GM18519 (cell line): Measurements from ENCODE around the gene AGAP3.

Source experiments
- ATAC-seq: cut with Tn5 transposase; IDR thresholded peaks from one replicate; pipeline ENCODE4 v1.9.1; 2021; ENCODE audit warnings: mild to moderate bottlenecking, moderate library complexity; ENCODE audit not compliant: unreplicated experiment, low FRiP score

Gene AGAP3

GRCh38 chr7:151122796-151123157, 36.5 kb downstream of the AGAP3 start:
- no peak for ATAC-seq

- ATAC-seq = no peak
Measured at GRCh38 chr7:151123158-151123821, 37.0 kb downstream of the AGAP3 start.

DNA sequence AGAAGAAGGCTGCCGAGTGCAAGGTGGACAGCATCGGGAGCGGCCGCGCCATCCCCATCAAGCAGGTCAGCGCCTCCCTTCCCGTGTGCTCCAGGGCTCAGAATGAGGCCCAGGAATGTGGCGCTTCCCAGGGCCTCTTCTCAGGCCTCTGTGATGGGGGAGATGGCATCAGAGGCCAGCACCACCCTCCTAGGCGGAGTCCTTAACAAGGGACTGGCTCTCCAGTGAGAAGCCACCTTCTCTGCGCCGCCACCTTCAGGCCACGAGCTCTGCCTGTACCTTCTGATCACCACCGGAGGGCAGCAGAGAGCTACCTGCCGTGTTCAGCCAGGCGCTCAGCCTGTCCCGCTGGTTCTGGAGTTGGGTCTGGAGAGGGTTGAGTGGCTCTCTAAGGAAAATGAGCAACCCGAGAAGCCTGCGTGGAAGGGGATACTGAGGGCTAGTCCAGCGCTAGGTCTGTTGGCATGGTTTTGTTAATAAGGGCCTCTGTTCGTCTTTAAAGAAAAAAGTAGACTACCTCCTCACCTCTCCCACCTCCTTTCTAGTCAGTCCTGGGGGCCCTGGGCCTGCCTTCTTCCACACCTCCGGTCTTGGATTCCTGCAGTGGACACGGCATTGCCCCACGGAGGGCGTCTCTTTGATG, 37.7 kb downstream of the AGAP3 start:
- ATAC-seq = peak; percentile 69

DNA sequence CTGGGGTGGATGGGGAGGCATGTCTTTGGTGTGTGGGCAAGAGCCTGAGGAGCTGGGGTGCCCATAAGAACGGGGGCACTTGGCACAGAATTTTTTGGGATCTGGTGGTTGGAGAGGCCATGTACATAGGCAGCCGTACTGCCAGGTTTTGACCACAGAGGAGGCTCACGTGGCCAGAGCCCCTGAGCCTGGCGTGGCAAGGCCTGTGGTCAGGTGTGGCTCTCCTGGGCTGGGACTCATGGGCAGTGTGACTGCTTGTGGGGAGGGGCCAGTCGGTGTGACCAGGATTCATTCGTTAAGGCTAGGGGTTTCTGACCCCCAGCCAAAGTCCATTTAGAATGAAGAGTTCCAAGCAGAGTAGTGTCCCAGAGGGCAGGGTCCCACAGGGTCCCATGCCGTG, 38.2 kb downstream of the AGAP3 start:
- ATAC-seq = no peak

DNA sequence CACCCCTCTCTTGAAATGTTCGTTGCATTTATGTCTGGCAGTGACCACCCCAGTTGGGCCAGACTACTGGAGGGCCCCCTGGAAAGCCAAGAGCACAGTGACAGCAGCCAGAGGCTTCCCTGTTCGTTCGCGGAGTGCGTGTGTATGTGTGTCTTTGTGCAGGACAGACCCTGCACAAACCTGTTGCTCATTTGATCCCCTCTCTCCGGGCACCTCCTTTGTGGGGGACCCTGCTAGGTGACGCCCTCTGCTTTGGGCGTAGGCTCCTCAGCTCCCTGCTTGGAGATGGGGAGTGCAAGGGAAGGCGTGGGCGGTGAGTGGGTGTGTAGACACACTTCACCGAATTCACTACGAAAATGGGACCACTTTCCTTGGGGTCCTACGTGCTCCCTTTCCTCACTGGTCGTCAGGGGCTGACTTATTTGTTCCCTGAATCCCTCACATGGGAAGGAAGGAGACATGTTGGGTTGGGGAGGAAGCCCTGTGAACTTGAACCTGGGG, 38.7 kb downstream of the AGAP3 start:
- no peak for ATAC-seq

- ATAC-seq = no peak
Measured at GRCh38 chr7:151125470-151125845, 39.2 kb downstream of the AGAP3 start.

GRCh38 chr7:151125846-151126481, 39.7 kb downstream of the AGAP3 start:
- ATAC-seq = no peak

DNA sequence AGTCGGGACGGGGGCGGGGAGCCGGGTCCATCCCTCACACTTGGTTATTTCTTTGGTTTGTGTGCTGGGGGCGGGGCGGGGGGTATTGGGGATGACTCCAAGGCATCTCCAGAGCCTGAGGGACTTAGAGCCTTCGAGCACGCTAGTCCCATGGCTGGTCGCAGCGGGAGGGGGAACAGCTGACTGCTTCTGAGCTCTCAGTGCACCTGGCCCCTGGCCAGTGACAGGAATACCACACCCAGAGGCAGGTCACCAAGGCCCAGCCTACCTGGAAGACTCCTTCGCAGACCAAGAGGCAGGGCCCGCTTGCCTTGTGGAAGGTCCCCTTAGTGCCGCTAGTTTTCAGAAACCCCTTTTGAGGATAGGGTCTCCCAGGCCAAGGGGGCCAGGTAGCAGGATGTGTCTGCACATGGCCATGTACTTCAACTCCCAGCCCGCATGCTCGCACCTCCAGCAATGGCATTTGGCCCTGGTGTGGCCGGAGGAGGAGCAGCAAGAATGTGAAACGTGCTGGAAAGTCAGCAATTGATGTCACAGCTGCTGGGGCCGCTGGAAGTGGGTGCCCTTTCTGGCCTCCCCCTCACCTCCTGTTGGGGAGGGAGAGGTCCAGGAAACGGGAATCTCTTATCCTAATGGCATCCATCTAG, 40.3 kb downstream of the AGAP3 start:
- ATAC-seq = no peak

GRCh38 chr7:151128144-151128543, 41.9 kb downstream of the AGAP3 start:
- no peak for ATAC-seq

DNA sequence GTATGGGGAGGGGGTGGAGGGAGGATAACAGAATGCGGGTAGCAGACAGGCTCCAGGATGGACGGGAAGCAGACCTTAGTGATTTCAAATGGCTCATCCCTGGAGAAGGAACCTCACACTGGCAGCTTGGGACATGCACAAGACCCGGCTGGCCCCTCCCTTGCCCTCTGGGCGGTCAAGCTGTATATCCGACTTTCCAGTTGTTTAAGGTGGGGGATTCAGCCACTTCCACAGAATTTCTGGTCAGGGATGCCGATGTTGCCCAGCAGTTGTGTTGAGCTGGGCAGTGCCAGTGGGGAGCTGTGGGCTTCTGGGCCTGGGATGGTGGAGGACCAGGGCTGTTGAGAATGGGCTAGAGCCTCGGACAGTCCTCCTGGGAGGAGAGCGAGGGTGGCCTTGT, 42.4 kb downstream of the AGAP3 start:
- ATAC-seq = no peak

DNA sequence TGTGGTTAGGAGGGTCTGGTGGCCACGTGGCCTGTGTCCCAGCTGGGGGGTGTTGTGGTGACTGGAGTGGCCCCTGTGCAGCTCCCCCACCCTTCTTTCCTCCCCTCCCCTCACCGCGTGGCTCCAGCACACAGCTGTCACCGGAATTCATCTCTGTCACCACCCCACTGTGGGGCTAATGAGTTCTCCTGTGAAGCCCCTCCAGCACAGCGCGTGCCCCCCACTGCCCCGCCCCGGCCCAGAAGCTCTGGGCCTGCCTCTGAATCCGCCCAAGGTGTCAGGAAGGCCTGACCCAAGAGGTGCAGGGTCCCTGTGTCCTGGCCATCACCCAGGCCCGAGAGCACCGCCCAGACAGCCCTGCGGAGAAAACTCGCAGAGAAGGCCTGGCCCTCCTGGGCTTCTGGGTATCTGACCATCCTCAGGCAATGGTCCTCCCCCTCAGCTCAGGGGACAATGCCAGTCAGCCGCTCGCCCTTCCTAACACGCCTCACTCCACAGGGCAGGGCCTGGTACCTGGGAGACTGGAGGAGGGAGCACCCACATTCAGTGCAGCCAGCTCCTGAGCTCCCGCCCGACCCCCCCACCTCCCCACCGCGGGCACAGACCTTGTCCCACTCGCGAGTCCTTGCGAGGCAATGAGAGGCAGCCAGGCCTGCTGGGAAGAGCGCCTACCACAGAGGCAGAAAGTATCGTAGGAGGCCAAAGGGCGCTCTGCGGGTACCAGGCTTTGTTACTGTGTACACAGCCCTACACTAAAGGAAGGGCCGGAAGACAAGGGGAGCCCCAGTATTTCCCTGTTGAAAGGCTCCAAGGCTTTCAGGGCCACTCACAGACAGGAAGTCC, 43.1 kb downstream of the AGAP3 start:
- no peak for ATAC-seq

GRCh38 chr7:151129960-151130591, 43.8 kb downstream of the AGAP3 start:
- ATAC-seq = no peak

GRCh38 chr7:151130741-151131157, 44.5 kb downstream of the AGAP3 start:
- ATAC-seq = no peak

DNA sequence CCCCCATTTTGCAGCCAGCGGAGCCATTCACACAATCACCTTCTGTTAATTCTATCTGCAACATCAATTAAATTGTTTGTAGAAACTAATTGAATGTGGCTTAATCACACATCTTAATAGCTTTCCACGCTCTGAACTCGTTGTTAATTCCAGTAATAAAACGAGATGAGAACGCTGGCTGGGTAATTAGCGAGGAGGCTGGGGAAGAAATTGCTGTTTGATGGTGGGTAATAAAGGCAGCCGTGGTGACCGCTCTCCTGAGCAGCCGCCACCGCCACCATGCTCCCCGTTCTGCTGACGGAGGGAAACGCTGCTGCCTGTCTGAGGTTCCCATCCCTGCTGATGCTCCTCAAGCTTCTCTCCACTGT, 44.9 kb downstream of the AGAP3 start:
- no peak for ATAC-seq

DNA sequence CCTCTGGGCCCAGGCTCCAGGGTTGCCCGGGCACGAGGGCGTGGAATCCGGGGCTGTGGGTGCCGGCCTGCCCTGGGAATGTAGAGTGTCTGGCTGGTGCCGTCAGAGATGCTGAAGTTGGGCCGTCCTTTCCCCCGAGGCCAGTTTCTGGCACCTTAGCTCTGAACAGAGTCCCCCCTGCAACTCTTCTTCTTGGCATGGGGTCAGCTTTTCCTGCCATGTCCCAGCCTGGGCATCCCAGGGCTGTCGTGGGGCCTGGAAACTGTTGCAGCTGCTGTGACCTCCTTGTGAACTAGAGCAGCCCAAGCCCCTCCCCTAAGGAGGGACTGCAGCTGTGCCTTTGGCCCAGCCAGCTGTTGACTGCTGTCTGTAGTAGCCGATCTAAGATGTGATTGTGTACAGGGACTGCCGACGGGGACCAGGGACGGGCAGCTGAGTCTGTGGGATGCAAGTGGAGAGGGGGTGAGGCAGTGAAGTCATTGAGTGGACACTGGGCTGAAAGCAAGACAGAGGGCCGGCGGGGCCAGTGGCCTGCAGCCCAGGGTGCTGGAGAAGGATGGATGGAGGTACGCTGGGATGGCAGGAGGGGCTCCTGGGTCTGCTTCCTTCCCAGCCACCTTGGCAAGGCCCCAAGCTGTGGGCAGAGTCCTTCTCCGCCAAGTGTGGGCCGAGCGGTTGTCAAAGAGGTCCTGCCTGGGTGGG, 45.5 kb downstream of the AGAP3 start:
- ATAC-seq = no peak

- ATAC-seq = no peak
Measured at GRCh38 chr7:151132461-151133205, 46.4 kb downstream of the AGAP3 start.

DNA sequence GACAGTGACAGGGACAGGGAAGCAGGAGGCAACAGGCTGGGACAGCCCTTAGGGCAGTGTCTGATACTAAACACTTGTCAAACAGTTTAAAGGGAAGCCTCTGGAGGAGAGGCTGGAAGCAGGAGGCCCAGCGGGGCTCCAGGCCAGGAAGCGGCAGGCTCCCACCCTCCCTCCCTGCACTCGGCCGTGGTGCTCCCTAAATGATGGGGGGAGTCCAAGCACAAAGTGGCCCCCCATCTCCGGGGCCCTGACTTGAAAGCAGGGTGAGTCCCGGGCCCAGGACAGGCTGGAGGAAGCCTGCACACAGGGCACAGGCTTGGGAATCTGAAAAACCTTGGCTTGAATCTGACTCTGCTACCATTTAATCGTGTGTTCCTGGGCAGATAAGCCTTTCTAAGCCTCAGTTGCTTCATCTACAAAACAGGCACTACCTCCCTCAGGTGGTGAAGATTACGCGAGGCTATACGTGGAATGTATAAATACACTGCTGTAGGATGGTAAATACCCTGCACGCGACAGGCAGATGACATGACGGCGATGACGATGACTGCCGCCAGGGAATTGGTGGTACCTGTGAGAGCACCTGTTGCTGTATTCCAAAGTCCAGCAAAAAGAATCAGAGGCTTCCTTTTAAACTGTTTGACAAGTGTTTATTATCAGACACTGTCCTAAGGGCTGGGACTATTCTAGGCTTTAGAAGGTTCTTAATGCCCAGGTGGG, 47.2 kb downstream of the AGAP3 start:
- ATAC-seq = no peak
